Measurements from ENCODE around the gene BRIP1. TPM values are rescaled to one million over a fixed set of nuclear protein-coding genes. Genes with fewer than 3 reads are reported as not detected.

BRIP1 gene
- total and polyA plus RNA-seq, 2 donors (not counting 3 experiments of a cell fraction or from before 2014, with no cell fraction given) = 1.8 to 12.1 TPM

DNA sequence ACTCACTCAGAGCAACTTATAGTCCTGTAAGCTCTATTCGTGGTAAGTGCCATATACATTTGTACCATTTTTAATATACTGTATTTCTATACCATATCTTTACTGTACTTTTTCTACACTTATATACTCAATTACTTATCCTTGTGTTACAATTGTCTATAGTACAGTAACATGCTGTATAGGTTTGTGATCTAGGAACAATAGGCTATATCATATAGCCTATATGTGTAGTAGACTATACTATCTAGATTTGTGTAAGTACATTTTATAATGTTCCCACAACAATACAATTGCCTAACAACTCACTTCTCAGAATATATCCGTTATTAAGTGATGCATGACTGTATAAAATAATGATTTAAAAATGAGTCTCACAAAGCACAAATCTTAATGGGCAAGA, 149.0 kb downstream of the BRIP1 start:
- Histone ChIP-seq H3K36me3 (ENCODE audit: control insufficient read depth in 2 of 2, extremely low read depth in 1 of 2, insufficient read depth in 2 of 2, low read length in 2 of 2) (no peaks in the 10 kb centered on the region), H3K27me3 (ENCODE audit: control insufficient read depth in 2 of 2, insufficient read depth in 2 of 2, low read length in 2 of 2) (no peaks in the 10 kb centered on the region), H3K79me2 (ENCODE audit: control insufficient read depth, insufficient read depth, low read length) (no peaks in the 10 kb centered on the region), H3K9me1 (replicated peaks; ENCODE audit: control insufficient read depth, extremely low read depth, insufficient read depth, low read length) (no peaks in the 10 kb centered on the region), H3K4me1 (ENCODE audit: control insufficient read depth, extremely low read depth, insufficient read depth, low read length) (no peaks in the 10 kb centered on the region), H3K9me3 (replicated peaks; ENCODE audit: control insufficient read depth, insufficient read depth, low read length) (no peaks in the 10 kb centered on the region), H3K27ac (ENCODE audit: insufficient read depth, low read depth, low read length) (no peak overlapping the region), H2AFZ (ENCODE audit: low read depth, low read length) (no peak overlapping the region), H3K9ac (replicated peaks; ENCODE audit: extremely low read depth, insufficient read depth, low read length) (no peak overlapping the region), H3K4me3 (replicated peaks in 1 of 3; ENCODE audit: insufficient read depth in 1 of 3, low read depth in 1 of 3, low read length in 3 of 3) (no peak overlapping the region), H4K20me1 (replicated peaks; ENCODE audit: control insufficient read depth, extremely low read depth, insufficient read depth, low read length) (no peaks in the 10 kb centered on the region), H3K4me2 (ENCODE audit: insufficient read depth, low read length) (no peak overlapping the region)
- intact Hi-C loops (cut with micrococcal nuclease) (no loop called here), dilution Hi-C loops (cut with MboI; ENCODE audit: extremely low pct_ligation_motif_present, low sequenced_read_pairs) (no loop called here)
- ChIA-PET CTCF (interaction anchor here (1.1 kb wide), 1 partner anchor 9 kb away, joined by 3 read pairs; no protein-coding TSS in a partner anchor), POLR2A (no interaction called here)
- no peak for TF ChIP-seq POLR2AphosphoS5 (IDR thresholded peaks at IDR 0.05; ENCODE audit: insufficient read depth, low read depth, low read length)
- TF ChIP-seq, protein P1, sequence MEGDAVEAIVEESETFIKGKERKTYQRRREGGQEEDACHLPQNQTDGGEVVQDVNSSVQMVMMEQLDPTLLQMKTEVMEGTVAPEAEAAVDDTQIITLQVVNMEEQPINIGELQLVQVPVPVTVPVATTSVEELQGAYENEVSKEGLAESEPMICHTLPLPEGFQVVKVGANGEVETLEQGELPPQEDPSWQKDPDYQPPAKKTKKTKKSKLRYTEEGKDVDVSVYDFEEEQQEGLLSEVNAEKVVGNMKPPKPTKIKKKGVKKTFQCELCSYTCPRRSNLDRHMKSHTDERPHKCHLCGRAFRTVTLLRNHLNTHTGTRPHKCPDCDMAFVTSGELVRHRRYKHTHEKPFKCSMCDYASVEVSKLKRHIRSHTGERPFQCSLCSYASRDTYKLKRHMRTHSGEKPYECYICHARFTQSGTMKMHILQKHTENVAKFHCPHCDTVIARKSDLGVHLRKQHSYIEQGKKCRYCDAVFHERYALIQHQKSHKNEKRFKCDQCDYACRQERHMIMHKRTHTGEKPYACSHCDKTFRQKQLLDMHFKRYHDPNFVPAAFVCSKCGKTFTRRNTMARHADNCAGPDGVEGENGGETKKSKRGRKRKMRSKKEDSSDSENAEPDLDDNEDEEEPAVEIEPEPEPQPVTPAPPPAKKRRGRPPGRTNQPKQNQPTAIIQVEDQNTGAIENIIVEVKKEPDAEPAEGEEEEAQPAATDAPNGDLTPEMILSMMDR (IDR thresholded peaks at IDR 0.05; ENCODE audit: extremely low read depth in 1 of 2, insufficient read depth in 1 of 2, low read depth in 1 of 2, low read length in 2 of 2) = no peak
- TF ChIP-seq JUN (IDR thresholded peaks at IDR 0.05; ENCODE audit: borderline replicate concordance, insufficient read depth, insufficient read length, low read depth) = no peak
- no peak for TF ChIP-seq POLR2A (IDR thresholded peaks at IDR 0.05; ENCODE audit: low read depth, low read length)
- FAIRE-seq = no peak
- DNase-seq (ENCODE audit: low read depth, low spot score) = no peak
- BruUV-seq (replicated peaks) = no TSS peak

DNA sequence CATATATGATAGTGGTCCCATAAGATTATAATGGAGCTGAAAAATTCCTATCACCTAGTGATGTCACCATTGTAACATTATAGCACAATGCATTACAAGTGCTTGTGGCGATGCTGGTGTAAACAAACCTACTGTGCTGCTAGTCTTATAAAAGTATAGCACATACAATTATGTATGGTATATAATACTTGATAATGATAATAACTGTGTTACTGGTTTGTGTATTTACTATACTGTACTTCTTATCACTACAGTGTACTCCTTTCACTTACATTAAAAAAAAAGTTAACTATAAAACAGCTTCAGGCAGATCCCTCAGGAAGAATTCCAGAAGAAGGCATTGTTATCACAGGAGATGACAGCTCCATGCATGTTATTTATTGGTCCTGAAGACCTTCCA, 150.3 kb downstream of the BRIP1 start:
- no peak overlapping the region for H3K27ac ChIP-seq (ENCODE audit: insufficient read depth, low read depth, low read length)
- POLR2A ChIA-PET = no interaction called here
- no peaks in the 10 kb centered on the region for H3K79me2 ChIP-seq (ENCODE audit: control insufficient read depth, insufficient read depth, low read length)
- DNase-seq (ENCODE audit: low read depth, low spot score) (no peak), FAIRE-seq (no peak)
- BruUV-seq (replicated peaks) = no TSS peak
- no peak overlapping the region for H3K4me2 ChIP-seq (ENCODE audit: insufficient read depth, low read length)
- H3K36me3 ChIP-seq (ENCODE audit: control insufficient read depth in 2 of 2, extremely low read depth in 1 of 2, insufficient read depth in 2 of 2, low read length in 2 of 2) = no peaks in the 10 kb centered on the region
- H3K9me1 ChIP-seq (replicated peaks; ENCODE audit: control insufficient read depth, extremely low read depth, insufficient read depth, low read length) = no peaks in the 10 kb centered on the region
- dilution Hi-C loops (cut with MboI; ENCODE audit: extremely low pct_ligation_motif_present, low sequenced_read_pairs) (no loop called here), intact Hi-C loops (cut with micrococcal nuclease) (no loop called here)
- H3K27me3 ChIP-seq (ENCODE audit: control insufficient read depth in 2 of 2, insufficient read depth in 2 of 2, low read length in 2 of 2) = no peaks in the 10 kb centered on the region
- H3K4me1 ChIP-seq (ENCODE audit: control insufficient read depth, extremely low read depth, insufficient read depth, low read length) = no peaks in the 10 kb centered on the region
- CTCF ChIA-PET = interaction anchor here (1.1 kb wide), 1 partner anchor 10 kb away, joined by 3 read pairs; no protein-coding TSS in a partner anchor
- no peak overlapping the region for H3K4me3 ChIP-seq (replicated peaks in 1 of 3; ENCODE audit: insufficient read depth in 1 of 3, low read depth in 1 of 3, low read length in 3 of 3)
- no peaks in the 10 kb centered on the region for H4K20me1 ChIP-seq (replicated peaks; ENCODE audit: control insufficient read depth, extremely low read depth, insufficient read depth, low read length)
- no peak overlapping the region for H2AFZ ChIP-seq (ENCODE audit: low read depth, low read length)
- TF ChIP-seq GATA2 (IDR thresholded peaks at IDR 0.05; ENCODE audit: insufficient read depth, insufficient read length, low read depth, low read length) (no peak), EZH2 (IDR thresholded peaks at IDR 0.05; ENCODE audit: borderline replicate concordance, low read depth, low read length, severe bottlenecking) (no peak), JUN (IDR thresholded peaks at IDR 0.05; ENCODE audit: borderline replicate concordance, insufficient read depth, insufficient read length, low read depth) (no peak), POLR2A (IDR thresholded peaks at IDR 0.05; ENCODE audit: low read depth, low read length) (no peak), POLR2AphosphoS5 (IDR thresholded peaks at IDR 0.05; ENCODE audit: insufficient read depth, low read depth, low read length) (no peak), FOS (IDR thresholded peaks at IDR 0.05; ENCODE audit: borderline replicate concordance, insufficient read depth, low read length) (no peak), MYC (IDR thresholded peaks at IDR 0.05; ENCODE audit: low read depth, low read length) (no peak)
- TF ChIP-seq, protein P2, sequence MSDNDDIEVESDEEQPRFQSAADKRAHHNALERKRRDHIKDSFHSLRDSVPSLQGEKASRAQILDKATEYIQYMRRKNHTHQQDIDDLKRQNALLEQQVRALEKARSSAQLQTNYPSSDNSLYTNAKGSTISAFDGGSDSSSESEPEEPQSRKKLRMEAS (IDR thresholded peaks at IDR 0.05; ENCODE audit: insufficient read depth, insufficient read length) = no peak
- TF ChIP-seq, protein P1 (IDR thresholded peaks at IDR 0.05; ENCODE audit: extremely low read depth in 1 of 2, insufficient read depth in 1 of 2, low read depth in 1 of 2, low read length in 2 of 2) = no peak
- no peak overlapping the region for H3K9ac ChIP-seq (replicated peaks; ENCODE audit: extremely low read depth, insufficient read depth, low read length)
- no peaks in the 10 kb centered on the region for H3K9me3 ChIP-seq (replicated peaks; ENCODE audit: control insufficient read depth, insufficient read depth, low read length)
